Activated B cell treated with CpG ODN at 0.5 μM for 24 hours (primary cell): Measurements from ENCODE around the gene SLC9A7. TPM values are rescaled to one million over a fixed set of nuclear protein-coding genes. Genes with fewer than 3 reads are reported as not detected.

ENCODE experiments used
- ATAC-seq: fragments of 200-7000 bp; cut with Tn5 transposase; one replicate; pipeline ENCODE4 v1.10.0; 2021; ENCODE audit warnings: low read depth, mild to moderate bottlenecking, moderate library complexity
- CTCF ChIA-PET: fragments of 350-600 bp; sonication (Branson Sonifier 250); formaldehyde crosslinking; loops from one replicate; lab custom pipeline; 2021; ENCODE audit warnings: antibody characterized with exemption; lab: Charles Lee
- POLR2A ChIA-PET: fragments of 350-600 bp; sonication (Branson Sonifier 250); formaldehyde crosslinking; loops from one replicate; lab custom pipeline; 2021; ENCODE audit warnings: antibody characterized with exemption; lab: Charles Lee
- DNase-seq: peaks from one replicate; pipeline ENCODE4 v3.0.0; 2022
- H3K27ac Mint-ChIP-seq: one replicate; pipeline ENCODE4 v1.8.0; 2020; ENCODE audit warnings: mixed read lengths
- H3K27me3 Mint-ChIP-seq: one replicate; pipeline ENCODE4 v1.8.0; 2021; ENCODE audit warnings: mixed read lengths
- H3K36me3 Mint-ChIP-seq: one replicate; pipeline ENCODE4 v1.8.0; 2021; ENCODE audit warnings: low read depth, mixed read lengths
- H3K4me1 Mint-ChIP-seq: one replicate; pipeline ENCODE4 v1.8.0; 2021; ENCODE audit warnings: mixed read lengths
- H3K4me3 Mint-ChIP-seq: one replicate; pipeline ENCODE4 v1.8.0; 2020; ENCODE audit warnings: mild to moderate bottlenecking, mixed read lengths
- H3K9me3 Mint-ChIP-seq: one replicate; pipeline ENCODE4 v1.8.0; 2020; ENCODE audit warnings: mixed read lengths
- intact Hi-C: fragments of 100-400 bp; cut with micrococcal nuclease; formaldehyde crosslinking; loops from one replicate; pipeline ENCODE4 v1.15.1; 2024
- total RNA-seq: library from RNA; stranded (reverse); gene quantifications from 2 replicates; pipeline ENCODE4 v1.2.3, GENCODE V29; 2022
- TF ChIP-seq, protein P1 (sequence below): fragments of 200-600 bp; IDR thresholded peaks from one replicate; pipeline ENCODE4 v1.8.0; 2022; ENCODE audit warnings: antibody characterized with exemption, mild to moderate bottlenecking

Gene SLC9A7
- total RNA-seq, 1 donor from 2014 or later, result 55.1 TPM

DNA sequence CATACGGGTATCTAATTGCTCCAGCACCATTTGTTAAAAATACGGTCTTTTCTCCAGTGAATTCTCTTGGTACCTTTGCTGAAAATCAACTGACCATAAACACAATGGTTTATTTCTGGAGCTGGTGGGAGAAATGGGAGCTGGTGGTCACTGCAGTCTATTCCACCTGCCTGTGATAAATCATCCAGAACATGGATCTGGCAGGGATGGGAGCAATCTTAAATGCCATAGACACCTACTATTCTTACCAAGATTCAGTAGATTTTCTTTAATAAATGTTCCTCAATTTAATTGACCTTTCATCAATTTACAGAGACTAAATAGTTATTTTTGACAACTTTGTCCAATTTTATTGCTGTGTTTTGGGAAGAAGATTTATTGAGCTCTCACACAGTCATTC is 68.1 kb downstream of the SLC9A7 start:
- Mint-ChIP-seq H3K27me3 (no peaks in the 10 kb centered on the region), H3K4me1 (peaks cover 64% of the 10 kb centered on the region), H3K36me3 (peaks cover 8% of the 10 kb centered on the region), H3K27ac (no peak overlapping the region), H3K9me3 (no peaks in the 10 kb centered on the region), H3K4me3 (no peak overlapping the region)
- intact Hi-C loops, result no loop called here
- no peak for ATAC-seq
- POLR2A ChIA-PET, result no interaction called here
- no peak for DNase-seq
- TF ChIP-seq, protein P1, sequence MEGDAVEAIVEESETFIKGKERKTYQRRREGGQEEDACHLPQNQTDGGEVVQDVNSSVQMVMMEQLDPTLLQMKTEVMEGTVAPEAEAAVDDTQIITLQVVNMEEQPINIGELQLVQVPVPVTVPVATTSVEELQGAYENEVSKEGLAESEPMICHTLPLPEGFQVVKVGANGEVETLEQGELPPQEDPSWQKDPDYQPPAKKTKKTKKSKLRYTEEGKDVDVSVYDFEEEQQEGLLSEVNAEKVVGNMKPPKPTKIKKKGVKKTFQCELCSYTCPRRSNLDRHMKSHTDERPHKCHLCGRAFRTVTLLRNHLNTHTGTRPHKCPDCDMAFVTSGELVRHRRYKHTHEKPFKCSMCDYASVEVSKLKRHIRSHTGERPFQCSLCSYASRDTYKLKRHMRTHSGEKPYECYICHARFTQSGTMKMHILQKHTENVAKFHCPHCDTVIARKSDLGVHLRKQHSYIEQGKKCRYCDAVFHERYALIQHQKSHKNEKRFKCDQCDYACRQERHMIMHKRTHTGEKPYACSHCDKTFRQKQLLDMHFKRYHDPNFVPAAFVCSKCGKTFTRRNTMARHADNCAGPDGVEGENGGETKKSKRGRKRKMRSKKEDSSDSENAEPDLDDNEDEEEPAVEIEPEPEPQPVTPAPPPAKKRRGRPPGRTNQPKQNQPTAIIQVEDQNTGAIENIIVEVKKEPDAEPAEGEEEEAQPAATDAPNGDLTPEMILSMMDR, result no peak
- CTCF ChIA-PET, result no interaction called here

DNA sequence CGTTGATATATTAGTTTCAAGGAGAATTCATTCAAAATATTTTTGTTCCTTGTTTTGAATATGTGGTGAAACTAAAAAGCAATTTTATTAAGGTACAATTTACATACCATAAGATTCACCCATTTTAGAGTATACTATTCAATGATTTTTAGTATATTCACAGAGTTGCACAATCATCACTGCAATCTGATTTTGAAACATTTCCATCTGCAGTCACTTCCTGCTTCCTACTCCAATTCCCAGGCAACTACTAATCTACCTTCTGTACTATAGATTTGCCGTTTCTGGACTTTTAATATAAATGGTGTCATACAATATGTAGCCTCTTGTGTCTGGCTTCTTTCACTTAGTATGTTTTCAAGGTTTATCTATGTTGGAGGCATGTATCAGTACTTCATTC is 71.3 kb downstream of the SLC9A7 start:
- Mint-ChIP-seq H3K27ac (no peak overlapping the region), H3K36me3 (peaks cover 7% of the 10 kb centered on the region), H3K27me3 (no peaks in the 10 kb centered on the region), H3K9me3 (no peaks in the 10 kb centered on the region), H3K4me3 (no peak overlapping the region), H3K4me1 (peaks cover 59% of the 10 kb centered on the region)
- ATAC-seq (no peak), DNase-seq (no peak)
- POLR2A ChIA-PET, result no interaction called here
- CTCF ChIA-PET, result interaction anchor here (1.1 kb wide), 1 partner anchor 72 kb away, joined by 3 read pairs; no protein-coding TSS in a partner anchor
- TF ChIP-seq, protein P1, result no peak
- intact Hi-C loops, result loop anchor here (2.0 to 5.0 kb wide), 2 partner anchors 45 to 71 kb away; partner anchors contain the start of gene SLC9A7

DNA sequence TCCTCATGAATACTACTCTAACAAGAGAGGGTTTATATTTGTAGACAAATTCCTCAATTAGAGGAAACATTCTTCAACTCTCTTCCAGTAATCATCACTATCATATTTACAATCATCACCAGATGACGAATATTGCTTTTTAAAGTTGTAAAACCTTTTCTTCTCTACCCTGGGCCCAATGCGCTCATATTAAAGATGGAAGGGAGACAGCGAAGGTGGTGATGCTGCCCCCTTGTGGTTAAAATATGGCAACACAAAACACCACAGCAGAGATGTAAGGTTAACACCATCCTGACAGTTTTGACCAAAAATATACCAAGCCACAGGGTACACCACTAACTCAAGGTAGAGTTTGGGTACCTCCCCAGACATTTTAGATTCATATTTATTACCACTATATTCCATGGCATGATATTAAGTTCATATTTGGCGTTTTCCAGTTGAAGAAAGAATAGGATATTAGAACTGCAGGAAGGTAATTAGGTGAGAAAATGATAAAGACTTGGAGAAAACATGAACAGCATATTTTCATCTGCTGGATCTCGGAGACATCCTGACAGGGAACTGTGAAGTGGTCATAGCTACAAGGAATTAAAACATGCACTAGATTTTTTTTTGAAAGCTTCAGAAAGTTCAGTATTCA is 72.8 kb downstream of the SLC9A7 start:
- peaks cover 57% of the 10 kb centered on the region for H3K4me1 Mint-ChIP-seq
- intact Hi-C loops, result loop anchor here (1.0 to 5.0 kb wide), 4 partner anchors 44 to 131 kb away; partner anchors contain the start of gene SLC9A7
- H3K9me3 Mint-ChIP-seq, result no peaks in the 10 kb centered on the region
- ATAC-seq (peak; percentile 65), DNase-seq (no peak)
- ChIA-PET POLR2A (no interaction called here), CTCF (interaction anchor here (1.1 to 2.1 kb wide), 4 partner anchors 72 to 111 kb away, joined by 3 to 6 read pairs (median 4); partner anchors contain the start of gene SLC9A7)
- no peaks in the 10 kb centered on the region for H3K27me3 Mint-ChIP-seq
- no peak overlapping the region for H3K27ac Mint-ChIP-seq
- H3K36me3 Mint-ChIP-seq, result peaks cover 20% of the 10 kb centered on the region
- no peak overlapping the region for H3K4me3 Mint-ChIP-seq
- TF ChIP-seq, protein P1, result no peak

DNA sequence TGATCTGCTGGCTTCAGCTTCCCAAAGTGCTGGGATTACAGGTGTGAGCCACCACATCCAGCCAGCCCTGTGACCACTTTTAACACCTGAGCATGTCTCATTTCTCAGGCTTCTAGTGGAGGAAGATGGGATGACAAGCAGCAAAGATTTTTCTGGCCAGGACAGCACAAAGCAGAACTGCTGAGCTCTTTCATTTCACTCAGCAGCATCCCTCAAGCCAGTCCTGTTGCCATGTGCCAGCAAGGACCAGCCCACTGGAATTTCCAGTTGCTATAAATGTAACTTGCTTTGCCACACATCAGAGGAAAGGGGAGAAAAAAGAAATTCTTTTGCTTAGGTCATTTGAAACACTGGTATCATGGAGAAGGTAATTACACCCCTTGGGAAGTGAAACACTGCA is 75.9 kb downstream of the SLC9A7 start:
- ATAC-seq (peak; percentile 68), DNase-seq (no peak)
- intact Hi-C loops, result no loop called here
- peaks cover 28% of the 10 kb centered on the region for H3K36me3 Mint-ChIP-seq
- ChIA-PET CTCF (no interaction called here), POLR2A (no interaction called here)
- H3K27ac Mint-ChIP-seq, result peak overlapping the region; percentile 50
- H3K9me3 Mint-ChIP-seq, result no peaks in the 10 kb centered on the region
- H3K4me3 Mint-ChIP-seq, result no peak overlapping the region
- H3K4me1 Mint-ChIP-seq, result peaks cover 59% of the 10 kb centered on the region
- TF ChIP-seq, protein P1, result no peak
- H3K27me3 Mint-ChIP-seq, result no peaks in the 10 kb centered on the region

DNA sequence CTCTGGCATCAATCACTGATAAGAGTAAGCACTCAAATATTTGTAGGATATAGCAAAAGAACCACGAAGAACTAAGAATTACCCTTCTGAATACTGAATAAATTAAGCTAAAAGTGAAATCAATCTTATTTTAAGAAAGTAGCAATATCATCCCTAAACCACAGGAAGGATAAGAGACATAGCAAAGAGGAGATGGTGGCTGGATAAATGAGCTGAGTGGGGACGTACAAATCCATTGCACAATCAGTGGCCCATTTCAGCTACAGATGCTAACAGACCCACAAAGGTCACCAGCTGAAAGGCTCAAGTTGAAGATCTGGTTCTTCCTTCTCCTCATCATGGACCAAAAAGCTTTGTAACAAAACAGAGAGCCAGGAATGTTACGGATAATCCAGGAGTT is 77.1 kb downstream of the SLC9A7 start:
- DNase-seq, result no peak
- no peak for ATAC-seq
- intact Hi-C loops, result no loop called here
- Mint-ChIP-seq H3K4me3 (no peak overlapping the region), H3K36me3 (peaks cover 31% of the 10 kb centered on the region), H3K27ac (no peak overlapping the region), H3K27me3 (no peaks in the 10 kb centered on the region), H3K4me1 (peaks cover 51% of the 10 kb centered on the region), H3K9me3 (no peaks in the 10 kb centered on the region)
- CTCF ChIA-PET, result no interaction called here
- TF ChIP-seq, protein P1, result no peak
- POLR2A ChIA-PET, result no interaction called here
